Medulla oblongata (tissue), 1 donor: ENCODE results near the gene RPRD1B.
A peak's percentile ranks its signal among the peaks of the same experiment; 100 is the strongest.

Experiments
- DNase-seq: peaks from one replicate; pipeline ENCODE4 v3.0.0-alpha.2; 2015; ENCODE audit errors: extremely low spot score

RPRD1B gene

GRCh38 chr20:38036366-38036765, 2.8 kb downstream of the RPRD1B start:
- no peak for DNase-seq

- DNase-seq = no peak
These were observed 6.7 kb downstream of the RPRD1B start for GRCh38 chr20:38040276-38040675.

- DNase-seq = no peak
These were observed 10.2 kb downstream of the RPRD1B start for GRCh38 chr20:38043512-38044300.

- DNase-seq = no peak
These were observed 11.1 kb downstream of the RPRD1B start for GRCh38 chr20:38044685-38045084.

- DNase-seq = no peak
These were observed 13.0 kb downstream of the RPRD1B start for GRCh38 chr20:38046572-38046971.

GRCh38 chr20:38049800-38050199, 16.3 kb downstream of the RPRD1B start:
- DNase-seq = no peak

- no peak for DNase-seq
These were observed 17.1 kb downstream of the RPRD1B start for GRCh38 chr20:38050686-38051085.

- no peak for DNase-seq
These were observed 19.3 kb downstream of the RPRD1B start for GRCh38 chr20:38052870-38053269.

GRCh38 chr20:38054647-38055046, 21.1 kb downstream of the RPRD1B start:
- DNase-seq = no peak

- no peak for DNase-seq
These were observed 21.7 kb downstream of the RPRD1B start for GRCh38 chr20:38055294-38055693.

GRCh38 chr20:38055848-38056247, 22.3 kb downstream of the RPRD1B start:
- no peak for DNase-seq

- peak; percentile 90 for DNase-seq
These were observed 23.9 kb downstream of the RPRD1B start for GRCh38 chr20:38057351-38057972.

GRCh38 chr20:38059832-38060231, 26.3 kb downstream of the RPRD1B start:
- DNase-seq = no peak

GRCh38 chr20:38060536-38060935, 27.0 kb downstream of the RPRD1B start:
- DNase-seq = no peak

GRCh38 chr20:38061109-38061508, 27.6 kb downstream of the RPRD1B start:
- DNase-seq = no peak

- DNase-seq = no peak
These were observed 29.3 kb downstream of the RPRD1B start for GRCh38 chr20:38062890-38063289.

GRCh38 chr20:38063911-38064530, 30.5 kb downstream of the RPRD1B start:
- no peak for DNase-seq

- no peak for DNase-seq
These were observed 32.3 kb downstream of the RPRD1B start for GRCh38 chr20:38065764-38066375.

- no peak for DNase-seq
These were observed 33.6 kb downstream of the RPRD1B start for GRCh38 chr20:38066969-38067716.

GRCh38 chr20:38067717-38068365, 34.3 kb downstream of the RPRD1B start:
- no peak for DNase-seq

GRCh38 chr20:38072898-38073297, 39.4 kb downstream of the RPRD1B start:
- no peak for DNase-seq
